GM18907 (cell line): ENCODE measurements around the gene PTPRN2.

Experiments used
- ATAC-seq: cut with Tn5 transposase; IDR thresholded peaks from one replicate; pipeline ENCODE4 v1.9.1; 2021; ENCODE audit warnings: mild to moderate bottlenecking, moderate library complexity; ENCODE audit not compliant: unreplicated experiment

Gene PTPRN2

DNA sequence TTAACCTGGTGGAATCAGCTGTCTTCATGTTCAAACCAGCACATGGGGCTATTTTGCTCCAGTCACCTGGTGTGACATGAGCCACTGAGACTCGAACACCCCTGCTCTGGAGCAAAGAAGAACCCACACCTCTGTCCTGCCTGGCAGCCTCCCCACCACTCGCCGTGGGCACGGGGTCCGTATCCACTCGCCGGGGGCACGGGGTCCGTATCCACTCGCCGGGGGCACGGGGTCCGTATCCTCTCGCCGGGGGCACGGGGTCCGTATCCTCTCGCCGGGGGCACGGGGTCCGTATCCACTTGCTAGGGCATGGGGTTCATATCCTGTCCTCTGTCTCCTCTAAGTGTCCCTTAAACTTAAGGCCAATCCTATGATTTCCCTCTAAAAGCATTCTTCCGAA lies 558.7 kb downstream of the PTPRN2 start:
- no peak for ATAC-seq

GRCh38 chr7:158028290-158028941 lies 559.2 kb downstream of the PTPRN2 start:
- no peak for ATAC-seq

DNA sequence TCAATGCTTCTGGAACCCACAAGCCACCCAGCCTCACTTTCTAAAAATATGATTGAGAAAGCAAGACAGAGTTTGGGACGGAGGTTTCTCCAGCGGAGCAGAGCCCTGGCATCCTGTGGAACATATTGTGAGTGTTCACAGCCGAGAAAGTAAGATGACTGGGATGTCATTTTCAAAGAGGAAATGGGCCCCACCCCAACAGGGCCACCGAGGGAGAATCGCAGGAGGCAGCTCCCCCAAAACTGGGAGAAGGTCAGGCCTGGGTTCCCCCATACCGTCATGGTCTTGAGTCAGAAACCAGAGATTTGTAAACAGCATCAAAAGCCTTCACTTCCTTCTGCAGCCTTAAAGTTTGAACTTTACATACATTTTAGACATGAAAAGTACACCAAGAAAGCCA lies 560.0 kb downstream of the PTPRN2 start:
- no peak for ATAC-seq

GRCh38 chr7:158026636-158027265 lies 560.9 kb downstream of the PTPRN2 start:
- no peak for ATAC-seq

DNA sequence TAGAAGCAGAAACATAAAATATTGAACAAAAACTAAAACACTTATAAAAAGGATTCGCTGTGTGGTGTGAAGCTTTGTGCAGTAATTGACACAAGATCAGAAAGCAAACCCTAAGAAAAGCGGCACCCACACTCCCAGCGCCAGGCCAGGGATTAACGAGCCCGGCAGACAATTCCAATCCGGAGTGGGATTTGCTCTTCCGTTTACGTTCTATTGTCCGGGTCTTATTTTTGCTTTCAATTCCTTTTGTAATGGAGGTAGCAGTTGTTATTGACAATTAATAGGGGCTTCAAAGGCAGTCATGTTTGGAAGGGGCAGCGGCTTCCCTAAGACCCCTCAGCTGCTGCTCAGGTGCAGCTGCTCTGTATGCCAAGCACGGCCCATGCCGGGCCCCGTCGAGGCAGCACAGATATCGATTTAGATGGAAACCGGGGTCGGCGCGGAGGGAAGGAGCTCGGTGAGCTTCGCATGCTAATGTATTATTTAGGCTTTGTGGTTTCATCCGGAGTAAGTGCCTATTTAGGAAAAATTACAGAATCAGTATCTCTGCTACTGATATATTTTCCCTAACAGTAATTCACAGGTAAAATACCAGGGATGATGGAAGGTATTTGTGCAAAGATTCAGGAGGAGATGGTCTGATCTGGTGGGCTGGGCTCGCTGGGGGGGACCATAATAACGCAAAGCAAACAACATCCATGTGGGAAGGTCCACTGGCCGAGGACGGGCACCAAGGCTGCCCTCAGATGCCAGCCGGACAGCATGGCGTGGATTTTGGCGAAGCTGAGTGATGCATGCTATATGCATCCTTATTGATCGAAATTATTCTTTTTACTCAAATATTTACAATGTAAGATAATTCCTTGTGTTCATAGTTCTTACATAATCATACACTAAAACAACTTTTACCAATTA lies 561.7 kb downstream of the PTPRN2 start:
- no peak for ATAC-seq

- ATAC-seq, result no peak
Observed at GRCh38 chr7:158024881-158025280, 562.7 kb downstream of the PTPRN2 start.

- no peak for ATAC-seq
Observed at GRCh38 chr7:158024351-158024715, 563.3 kb downstream of the PTPRN2 start.

GRCh38 chr7:158023681-158024350 lies 563.8 kb downstream of the PTPRN2 start:
- no peak for ATAC-seq

DNA sequence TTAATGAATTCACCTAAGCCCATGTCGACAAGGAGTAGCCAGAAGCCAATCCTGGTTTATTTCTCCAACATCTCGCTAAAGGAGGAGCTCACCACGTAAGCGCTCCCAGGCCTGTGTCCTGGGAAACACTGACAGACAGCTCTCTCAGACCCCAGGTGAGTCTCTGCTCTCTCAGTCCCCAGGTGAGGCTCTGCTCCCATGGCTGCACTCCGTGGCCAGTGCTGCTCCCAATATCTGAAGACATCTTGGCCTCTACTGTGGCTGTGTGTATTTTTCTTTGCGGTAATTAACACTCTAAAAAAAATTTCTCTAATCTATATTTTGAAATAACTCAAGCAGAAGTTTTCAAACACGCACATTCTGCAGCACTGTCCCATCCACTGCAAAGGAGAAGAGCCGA lies 564.5 kb downstream of the PTPRN2 start:
- ATAC-seq, result no peak

DNA sequence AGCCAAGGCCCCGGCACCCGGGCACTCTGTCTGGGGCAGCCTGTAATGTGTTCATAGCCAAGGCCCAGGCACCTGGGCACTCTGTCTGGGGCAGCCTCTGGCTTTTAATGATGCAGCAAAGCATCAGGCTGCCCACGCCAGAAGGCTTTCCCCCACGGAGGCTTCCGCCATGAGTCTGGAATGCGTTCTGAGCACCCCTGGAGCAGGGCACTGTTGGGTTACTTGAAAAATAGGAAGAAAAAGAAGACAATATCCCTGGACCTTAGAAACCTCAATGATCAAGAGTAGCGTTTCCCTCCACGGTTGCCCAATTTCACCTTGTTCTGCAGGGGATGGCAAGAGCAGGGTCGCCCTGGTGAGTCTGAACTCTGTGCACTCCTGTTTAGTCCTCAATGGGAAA lies 565.0 kb downstream of the PTPRN2 start:
- ATAC-seq, result no peak

- ATAC-seq, result no peak
Observed at GRCh38 chr7:158021836-158022235, 565.8 kb downstream of the PTPRN2 start.

DNA sequence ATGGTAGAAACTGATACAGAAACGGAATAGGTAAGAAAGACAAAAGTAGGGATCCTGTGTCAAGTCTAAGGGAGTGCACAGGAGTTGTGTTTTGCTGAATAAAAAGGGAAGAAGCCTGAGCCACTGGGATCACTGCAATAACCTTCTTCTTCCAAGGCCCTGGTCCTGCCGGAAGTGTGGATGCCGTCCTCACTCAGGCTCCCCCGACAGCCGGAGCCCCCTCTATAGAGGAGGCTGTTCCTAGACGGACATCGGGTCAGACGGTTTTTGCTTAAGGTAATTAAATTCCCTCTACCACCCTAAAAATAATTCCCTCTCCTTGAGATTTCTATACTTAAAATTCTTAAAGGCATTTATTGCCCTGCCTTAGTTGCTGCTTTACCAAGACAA lies 566.9 kb downstream of the PTPRN2 start:
- ATAC-seq, result no peak

DNA sequence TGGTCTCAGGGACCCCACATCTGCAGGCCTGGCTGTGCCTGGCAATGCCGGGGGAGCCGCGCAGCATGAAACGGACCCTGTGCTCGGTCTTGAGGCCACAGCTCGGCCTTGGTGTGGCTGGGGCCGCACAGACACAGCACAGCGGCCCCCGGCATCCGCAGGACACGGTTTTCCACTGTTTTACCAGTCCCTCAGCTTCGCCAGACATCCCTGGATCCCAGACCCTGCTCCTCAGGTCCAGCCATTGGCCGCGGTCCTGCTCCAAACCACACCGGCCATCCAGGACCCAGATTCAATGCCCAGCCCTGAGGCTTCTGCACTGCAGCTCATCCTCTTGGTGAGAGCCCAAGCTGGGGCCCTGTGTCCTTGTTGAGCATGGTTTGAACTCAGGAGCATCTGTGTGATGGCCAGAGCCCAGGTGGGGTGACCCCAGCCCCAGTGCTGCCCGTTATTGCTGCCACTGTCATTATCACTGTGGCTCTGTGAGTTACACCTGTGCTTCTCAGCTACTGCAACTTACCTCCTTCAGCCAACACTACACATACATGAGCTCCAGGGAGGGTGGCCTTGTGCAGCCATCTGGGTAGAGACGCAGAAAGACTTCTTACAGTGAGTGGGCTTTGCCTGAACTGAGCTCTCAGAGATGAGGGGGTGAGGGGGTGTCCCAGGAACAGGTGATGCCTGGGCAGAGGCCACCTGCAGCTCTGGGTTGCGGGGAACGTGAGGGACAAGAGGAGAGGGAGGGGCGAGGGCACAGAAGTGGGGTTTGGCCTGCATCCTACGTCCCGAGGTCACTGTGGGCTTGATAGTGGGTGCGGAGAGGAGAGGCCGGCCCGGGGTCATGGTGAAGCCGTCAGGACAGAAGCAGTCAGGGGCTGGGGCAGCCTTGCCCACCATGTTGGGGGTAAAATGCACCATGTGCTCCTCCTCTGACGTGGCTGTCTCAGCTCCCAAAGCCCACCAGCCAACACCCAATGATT lies 567.6 kb downstream of the PTPRN2 start:
- no peak for ATAC-seq

DNA sequence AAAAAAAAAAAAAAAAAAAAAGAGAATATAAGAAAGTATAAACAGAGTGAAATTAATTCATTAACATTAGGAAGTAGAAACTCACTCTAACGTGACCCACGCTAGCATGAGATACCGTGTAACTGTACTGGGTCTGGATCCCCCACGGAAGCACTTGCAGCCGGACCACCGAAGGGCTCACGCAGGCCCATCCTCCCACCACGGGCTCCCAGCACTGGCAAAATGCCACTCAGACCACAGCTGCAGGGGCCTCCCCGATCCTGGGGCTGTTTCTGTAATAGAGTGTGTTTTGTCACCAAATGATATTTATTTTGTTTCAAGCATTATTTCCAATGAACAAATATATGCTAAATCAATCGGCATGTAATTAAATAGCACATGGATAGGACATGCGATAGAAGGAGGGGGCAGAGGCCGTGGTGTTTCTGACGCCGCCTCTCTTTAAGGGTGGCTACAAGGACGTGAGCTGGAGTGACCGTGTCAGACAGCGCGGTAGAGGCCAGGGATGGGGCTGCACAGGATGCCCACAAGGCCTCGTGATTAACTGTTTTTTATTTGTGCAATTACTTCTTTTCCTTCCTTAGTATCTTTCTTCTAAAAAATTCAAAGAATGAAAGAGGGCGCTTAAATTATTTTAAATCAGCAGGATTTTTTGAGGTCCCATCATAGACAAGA lies 568.5 kb downstream of the PTPRN2 start:
- no peak for ATAC-seq

DNA sequence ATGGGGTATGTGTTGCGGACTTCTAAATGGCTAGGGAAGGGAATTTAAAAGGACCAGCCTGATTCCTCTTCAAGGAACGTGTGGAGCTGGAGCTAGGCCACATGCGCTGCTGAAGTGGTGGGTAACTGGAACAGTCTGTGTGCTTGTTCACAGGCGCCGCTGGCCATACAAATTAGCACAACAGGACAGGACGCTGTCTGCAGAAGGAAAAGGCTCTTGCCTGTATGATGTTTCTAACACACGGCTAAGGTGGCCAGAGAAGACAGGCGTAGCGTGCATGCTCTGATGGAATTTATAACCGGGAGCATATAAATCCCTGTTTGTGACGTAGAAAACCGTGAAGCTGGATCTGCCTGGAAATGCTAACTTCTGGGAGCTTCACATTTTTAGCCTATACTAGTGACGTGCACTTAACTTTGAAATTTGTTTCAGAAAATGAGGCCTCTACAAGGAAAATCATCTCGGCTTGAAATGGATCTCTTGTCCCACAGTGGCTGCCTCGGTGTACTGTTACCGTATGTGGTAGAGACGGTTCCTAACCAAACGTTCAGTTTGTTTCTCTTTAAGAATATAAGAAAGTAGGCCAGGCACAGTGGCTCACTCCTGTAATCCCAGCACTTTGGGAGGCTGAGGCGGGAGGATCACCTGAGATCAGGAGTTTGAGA lies 569.4 kb downstream of the PTPRN2 start:
- ATAC-seq, result no peak

DNA sequence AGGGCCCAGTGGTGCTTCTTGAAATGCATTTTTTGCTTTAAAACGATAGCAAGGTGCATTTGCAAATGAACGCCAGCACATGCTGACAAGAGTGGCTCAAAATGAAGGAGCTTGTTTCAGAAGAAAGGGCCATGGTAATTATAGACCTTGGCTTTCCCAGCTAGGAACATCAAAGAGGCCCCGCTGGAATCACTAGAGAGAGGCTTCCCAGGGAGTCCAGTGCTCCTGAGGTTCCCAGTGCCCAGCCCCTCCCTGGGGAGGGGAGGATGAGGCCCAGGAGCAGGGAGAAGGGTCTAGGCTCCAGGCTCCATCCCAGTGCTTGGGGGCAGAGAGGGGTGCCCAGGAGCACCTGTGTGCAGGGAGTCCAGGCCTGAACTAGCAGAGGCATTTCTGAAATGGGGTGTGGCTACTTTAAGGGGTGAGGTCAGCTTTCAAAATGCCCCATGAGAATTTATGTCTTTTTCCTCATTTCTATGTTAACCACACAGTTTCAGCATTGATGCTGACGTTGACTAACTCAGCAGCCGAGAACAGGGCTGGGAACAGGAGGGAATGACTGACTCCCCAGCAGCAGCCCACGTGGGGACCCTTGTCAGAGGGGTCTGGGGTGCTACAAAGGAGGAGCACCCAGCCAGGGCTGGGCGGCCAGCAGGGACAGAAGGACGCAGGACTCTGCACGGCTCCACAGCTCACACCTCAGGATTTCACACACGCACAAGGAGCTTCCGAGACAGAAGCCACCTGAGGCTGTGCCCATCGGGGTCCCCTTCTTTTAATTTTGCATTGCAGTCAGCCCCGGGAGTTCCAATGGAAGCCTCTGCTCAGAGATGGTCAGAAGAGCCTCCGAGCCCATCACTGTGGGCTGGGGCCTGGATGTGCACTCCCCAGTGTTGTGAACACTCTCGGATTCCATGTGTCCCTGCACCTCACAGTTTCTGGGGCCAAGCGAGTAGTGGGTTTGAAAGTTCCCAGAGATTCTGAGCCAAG lies 570.2 kb downstream of the PTPRN2 start:
- no peak for ATAC-seq

- no peak for ATAC-seq
Observed at GRCh38 chr7:158016180-158017097, 571.2 kb downstream of the PTPRN2 start.
